HG02981 (cell line): ENCODE results near the gene MYO7B.

Experiments
- ATAC-seq: cut with Tn5 transposase; IDR thresholded peaks from one replicate; pipeline ENCODE4 v1.9.1; 2021; ENCODE audit warnings: mild to moderate bottlenecking, moderate library complexity; ENCODE audit not compliant: unreplicated experiment

MYO7B gene

DNA sequence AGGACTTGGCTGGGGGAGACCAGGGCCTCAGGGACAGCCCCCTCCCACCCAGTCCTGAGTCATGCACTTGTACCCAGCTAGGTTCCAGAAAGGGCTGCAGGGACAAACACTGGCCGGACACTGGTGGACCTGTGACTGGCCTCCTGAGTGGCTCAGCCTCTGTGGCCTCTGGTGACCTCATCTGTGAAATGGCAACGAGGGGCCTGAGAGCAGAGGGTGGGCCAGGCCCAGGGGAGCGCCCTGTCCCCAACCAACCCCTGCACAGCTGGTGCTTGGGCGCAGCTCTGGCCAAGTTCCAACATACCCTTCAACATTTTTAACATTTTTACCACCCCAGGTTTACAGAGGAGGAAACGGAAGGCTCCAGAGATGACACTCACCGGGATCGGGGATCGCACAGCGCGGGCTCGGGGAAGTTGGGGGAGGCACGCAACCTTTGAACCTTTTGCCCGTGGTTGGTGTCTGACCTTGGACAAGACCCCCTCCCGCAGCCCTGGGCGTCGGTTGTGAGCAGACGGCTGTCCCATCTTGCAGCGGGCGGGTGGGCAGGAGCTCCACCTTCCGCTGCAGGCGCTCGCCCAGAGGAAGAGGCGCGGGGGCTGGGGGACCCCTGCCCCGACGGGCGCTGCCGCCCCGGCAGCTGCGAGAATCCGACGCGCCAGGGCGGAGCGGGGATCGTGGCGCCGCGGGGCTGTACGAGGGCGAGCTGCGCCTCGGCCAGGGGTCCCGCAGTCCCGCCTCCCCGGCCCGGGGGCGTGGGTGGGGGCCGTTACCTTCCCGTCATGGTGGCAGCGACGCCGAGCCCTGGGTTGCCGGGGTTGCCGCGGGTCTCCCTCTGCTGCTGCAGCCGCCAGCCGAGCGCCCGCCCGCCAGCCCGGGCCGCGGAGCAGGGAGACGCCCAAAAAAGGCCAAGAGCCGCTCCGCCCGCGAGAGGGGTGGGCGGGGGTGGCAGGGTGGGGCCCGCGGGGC is 139.0 kb downstream of the MYO7B start:
- no peak for ATAC-seq

DNA sequence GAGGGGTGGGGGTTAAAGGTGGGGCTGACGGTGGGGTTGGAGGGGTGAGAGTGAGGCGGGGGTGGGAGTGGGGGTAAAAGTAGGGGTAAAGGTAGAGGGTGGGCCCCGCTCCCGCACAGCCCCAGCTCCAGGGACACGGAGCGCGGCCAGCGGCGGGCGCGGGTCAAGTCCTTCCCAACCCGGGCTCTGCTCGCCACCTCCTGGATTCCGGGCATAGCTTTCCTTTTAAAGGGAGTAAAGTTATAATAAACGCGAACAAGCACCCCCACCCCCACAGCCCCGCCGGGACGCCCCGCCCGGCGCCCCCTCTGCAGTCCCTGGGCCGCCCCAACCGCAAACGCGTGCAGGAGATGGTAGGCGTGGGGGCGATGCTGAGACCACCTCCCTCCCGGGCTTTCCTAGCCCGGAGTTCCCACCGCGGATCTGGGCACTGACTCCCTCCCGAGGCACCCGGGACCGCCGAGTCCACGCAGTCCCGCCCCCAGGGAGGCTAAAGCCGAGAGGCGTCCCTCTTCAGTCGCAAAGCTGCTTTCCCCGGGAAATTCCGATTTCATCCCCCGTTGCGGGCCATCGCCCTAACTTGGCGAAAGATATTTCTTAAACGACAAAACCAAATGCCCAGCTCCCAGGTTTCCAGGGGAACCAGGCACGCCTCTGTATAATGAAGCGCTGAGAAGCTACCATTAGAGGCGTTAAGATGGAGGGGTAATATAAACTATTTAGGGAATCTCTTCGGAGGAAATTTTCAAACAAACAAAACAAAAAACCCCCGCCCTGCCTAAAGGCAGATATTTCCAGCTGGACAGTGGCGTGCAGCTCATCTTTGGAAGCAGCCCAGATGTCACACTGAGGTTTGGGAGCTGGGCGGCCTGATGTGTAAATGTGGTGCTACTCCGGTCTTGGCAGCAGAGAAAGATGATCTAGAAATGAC is 140.1 kb downstream of the MYO7B start, which contains the start of gene LIMS2:
Gene LIMS2 (minus strand): TSS at position 200 of the 931 bp plus-strand sequence. CDS start 506 bp downstream, outside the sequence.
- ATAC-seq = no peak

DNA sequence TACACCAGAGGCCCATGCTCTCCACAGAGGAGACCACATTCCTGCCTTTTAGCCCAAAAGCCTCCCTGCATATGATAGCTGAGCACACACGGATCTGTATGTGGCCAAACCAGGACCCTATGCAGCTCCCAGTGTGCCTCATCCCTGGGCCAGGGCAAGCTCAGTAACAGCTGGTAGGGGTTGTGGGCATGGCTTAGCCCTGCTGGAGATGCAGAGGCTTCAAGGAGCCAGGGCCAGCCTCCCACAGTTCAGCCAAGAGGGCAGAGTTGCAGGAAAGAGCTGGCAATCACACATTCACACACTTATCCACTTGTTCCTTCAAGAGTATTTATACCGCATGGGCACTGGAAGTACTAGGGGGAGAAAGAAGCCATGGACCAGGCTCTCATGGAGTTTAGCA is 141.4 kb downstream of the MYO7B start:
- no peak for ATAC-seq

DNA sequence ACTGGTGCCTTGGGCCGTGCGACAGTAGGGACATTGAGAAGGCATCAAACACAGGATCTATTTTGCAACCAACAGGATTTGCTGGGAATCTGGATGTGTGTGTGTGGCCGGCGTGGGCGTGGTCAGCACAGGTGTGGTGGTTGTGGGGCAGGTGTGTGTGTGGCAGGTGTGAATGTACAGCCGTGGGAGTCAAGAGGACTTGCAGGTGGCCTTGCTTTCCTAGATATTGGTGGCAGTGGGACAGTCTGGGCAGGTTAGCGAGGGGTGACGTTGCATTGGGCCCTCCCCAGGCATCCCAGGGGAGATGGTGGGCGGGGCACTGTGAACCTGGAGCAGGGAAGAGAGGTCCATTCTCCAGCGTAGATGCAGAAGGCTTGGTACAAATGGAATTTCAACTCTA is 143.0 kb downstream of the MYO7B start:
- no peak for ATAC-seq

DNA sequence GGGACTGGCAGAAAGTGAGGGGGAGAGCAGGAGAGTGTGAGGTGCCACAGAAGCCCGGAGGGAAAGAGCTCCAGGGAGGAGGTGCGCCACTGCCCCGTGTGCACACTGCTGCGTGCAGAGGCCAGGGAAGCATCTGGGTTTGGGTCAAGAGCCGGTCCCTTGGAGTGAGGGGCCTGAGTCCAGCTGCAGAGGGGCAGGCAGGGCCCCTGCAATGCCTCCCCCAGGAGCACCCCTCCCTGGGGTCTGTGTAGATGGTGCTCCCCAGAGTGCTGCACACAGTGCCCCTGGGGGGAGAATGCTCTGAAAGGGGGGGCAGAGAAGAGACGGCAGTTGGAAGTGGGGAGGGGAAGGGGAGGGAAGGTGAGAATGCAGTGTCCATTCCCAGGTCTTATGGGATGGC is 143.5 kb downstream of the MYO7B start:
- no peak for ATAC-seq

DNA sequence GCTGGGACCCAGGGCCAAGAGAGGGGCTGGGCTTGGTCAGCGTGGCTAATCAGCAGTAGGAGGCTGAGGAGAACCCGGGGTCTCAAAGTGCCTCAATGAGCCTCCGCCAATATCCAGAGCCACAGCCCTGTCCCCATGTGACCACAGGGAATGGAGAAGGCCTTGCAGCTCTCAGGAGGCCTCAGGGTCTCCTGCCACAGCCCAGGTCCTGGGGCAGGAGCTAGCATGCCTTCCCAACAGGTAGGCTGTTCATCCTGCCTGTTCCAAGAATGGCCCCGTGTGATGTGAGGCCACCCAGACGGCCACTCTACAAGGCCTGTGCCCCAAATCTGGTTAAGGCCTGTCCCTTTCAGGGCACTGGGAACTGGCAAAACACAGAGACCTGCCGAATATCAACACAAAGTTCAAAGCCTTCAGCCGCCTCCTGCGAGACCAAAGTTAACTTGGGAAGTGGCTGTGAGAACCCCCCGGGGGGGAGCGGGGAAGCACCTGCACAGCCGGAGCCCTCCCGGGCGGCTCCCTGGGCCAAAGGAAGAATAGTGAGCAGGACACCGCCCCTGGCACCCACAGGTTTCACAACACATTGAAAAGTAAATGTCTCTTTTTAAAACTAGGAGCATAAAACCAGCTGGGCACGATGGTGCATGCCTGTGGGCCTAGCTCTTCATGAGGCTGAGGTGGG is 144.3 kb downstream of the MYO7B start:
- ATAC-seq = no peak

DNA sequence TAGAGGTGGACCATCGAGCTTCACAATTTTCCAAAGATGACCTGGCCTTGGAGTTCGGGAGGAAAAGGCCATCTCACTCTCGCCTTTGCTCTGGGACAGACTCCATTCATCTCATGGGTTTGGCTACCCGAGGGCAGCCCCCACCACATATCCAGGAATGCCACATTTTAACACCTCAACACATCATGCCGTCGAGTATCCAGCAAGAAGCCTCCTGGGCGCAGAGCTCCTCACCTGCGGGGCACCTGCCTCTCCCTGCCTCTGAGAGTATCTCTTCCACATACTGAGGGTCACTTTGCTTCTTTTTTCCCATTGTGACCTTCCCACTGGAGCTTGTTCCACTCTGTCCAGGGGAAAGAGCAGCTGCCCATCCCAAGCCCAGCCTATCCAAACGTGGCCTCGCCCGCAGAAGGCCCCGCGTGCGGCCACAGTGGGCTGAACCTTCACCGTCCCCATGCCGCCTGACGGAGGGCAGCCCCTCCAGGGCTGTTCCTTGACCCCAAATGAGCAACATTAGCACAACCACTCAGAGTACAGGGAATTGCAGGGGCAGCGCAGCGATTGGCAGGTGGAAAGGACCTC is 145.3 kb downstream of the MYO7B start:
- ATAC-seq = no peak

DNA sequence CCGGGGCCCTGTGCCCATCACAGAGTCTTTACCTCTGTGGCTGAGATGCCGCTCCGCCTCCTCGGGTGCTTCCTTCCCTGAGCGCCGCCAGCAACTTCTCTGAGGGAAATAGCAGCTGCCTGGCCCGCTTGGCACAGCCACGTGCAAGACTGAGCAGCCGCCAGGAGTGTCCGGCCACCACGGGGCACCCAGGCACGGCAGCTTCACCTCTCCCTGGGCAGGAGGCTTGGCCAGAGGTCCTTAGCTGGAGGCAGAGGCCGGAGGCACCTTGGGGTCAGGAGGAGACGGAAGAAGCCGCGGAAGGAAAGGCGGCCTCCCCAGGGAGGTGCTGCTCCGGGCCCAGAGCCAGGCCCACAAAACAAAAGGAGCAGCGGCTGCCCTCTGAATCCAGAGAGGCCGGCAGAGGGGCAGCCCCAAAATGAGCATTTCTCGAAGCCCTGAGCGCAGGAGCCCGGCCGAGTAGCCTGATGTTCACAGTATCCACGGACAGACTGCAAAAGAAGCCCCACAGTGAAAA is 145.9 kb downstream of the MYO7B start:
- no peak for ATAC-seq

DNA sequence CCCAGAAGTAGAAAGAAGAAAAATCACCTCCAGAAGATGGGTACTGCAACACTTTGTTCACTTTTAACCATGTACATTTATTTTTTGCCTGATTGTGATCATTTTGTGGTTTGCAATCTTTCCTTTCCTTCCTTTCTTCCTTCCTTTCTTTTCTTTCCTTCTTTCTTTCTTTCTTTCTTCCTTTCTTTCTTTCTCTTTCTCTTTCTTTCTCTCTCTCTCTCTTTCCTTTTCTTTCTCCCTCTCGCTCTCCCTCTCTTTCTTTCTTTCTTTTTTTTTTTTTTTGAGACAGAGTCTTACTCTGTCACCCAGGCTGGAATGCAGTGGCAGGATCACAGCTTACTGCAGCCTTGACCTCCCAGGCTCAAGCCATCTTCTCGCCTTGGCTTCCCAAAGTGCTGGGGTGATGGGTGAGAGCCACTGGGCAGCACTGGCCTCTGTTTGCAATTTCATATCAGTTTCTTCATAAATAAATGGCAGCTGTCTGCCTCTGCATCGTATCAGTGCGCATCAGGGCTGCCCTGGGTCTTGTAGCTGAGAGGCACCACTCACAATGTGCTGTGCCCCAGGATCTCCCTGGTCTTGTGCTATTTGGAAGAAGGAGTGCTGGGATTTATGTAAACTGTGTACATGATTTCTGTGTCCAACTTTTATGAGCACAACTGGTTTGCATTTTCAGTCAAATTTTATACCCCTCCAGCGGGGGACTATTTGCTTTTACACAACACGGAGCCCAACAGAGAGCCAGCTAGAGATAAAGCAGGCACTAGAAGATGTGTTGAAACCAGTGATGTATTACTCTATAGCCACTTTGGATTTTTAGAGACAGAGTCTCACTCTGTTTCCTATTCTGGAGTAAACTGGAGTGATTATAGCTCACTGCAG is 146.7 kb downstream of the MYO7B start:
- ATAC-seq = no peak

DNA sequence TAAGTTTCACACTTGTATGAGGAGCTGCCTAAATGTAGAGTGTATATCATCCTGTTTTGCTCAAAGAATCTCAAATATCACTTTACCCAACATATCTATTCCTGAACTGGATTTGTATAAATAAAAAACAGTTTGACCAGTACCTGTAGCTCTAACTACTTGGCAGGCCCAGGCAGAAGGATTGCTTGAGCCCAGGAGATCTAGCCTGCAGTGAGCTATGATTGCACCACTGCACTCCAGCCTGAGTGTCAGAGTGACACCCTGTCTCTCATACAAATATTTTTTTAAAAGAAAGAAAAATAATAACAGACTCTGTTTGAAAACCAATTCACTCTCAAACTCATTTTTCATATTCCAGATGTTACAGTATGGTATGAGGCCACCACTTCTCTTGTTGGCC is 147.6 kb downstream of the MYO7B start:
- ATAC-seq = no peak

DNA sequence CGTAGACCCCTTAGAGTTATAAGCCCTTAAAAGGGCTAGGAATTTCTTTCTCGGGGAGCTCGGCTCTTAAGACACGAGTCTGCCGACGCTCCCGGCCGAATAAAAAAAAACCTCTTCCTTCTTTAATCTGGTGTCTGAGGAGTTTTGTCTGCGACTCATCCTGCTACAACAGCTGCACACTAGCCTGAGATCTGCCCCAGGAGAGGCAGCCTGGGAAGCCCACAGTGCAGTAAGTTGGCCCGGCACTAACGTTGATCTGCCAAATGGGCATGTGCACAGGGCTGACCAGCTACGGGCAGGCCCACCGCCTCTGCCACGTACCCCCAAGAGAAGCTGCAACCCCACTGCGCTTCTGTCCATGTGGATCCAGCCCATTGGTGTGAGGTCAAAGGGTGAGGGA is 148.3 kb downstream of the MYO7B start:
- ATAC-seq = no peak

DNA sequence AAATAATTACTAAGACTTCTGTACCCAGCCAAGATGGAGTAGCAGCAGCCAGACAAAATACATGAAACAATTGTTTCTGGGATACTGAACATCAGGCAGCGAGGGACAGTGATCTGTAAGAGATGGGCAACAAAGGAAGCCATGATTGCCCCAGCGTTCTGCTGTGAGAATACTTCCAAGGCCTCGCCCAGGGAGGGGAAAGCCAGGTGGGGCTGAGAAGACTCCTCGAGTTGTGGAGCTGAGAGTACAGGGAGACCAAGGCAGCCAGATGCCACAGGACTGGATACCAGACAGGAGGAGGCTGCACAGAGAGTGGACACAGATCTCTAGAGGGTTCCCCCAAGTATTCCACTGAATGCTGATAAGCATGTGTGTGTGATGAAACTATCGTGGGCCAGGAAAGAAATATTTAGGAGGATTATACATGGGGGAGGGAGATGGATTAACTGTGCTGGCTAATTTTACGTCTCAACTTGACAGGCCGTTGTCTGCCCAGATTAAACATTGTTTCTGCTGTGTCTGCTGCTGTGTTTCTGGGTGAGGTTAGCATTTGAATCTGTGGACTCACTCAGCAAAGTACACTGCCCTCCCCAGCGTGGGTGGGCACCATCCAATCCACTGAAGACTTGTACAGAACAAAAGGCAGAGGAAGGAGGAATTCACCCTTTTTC is 150.1 kb downstream of the MYO7B start:
- no peak for ATAC-seq
